ENCODE measurements around the gene STOX1. TPM values are rescaled to one million over a fixed set of nuclear protein-coding genes. Genes with fewer than 3 reads are reported as not detected.

STOX1 gene
- polyA plus RNA-seq, 4 donors: 9.1 to 13.1 (median 10.7) TPM

Other genes with a start within 250 kb of the STOX1 start
- gene CCAR1, start 106.3 kb upstream of the STOX1 start, polyA plus RNA-seq (ENCODE audit: insufficient read length in 4 of 4): 100 to 1,000 TPM; 127 to 238 (median 180) TPM
- gene DDX50, start 73.8 kb downstream of the STOX1 start, polyA plus RNA-seq (ENCODE audit: insufficient read length in 4 of 4): 10 to 100 TPM; 53.9 to 76.0 (median 64.2) TPM
- gene DDX21, start 128.6 kb downstream of the STOX1 start, polyA plus RNA-seq (ENCODE audit: insufficient read length in 4 of 4): 10 to 100 TPM; 48.4 to 60.8 (median 50.9) TPM
- gene KIFBP, start 161.3 kb downstream of the STOX1 start, polyA plus RNA-seq (ENCODE audit: insufficient read length in 4 of 4): 10 to 100 TPM; 30.4 to 36.7 (median 35.8) TPM

Data from left renal cortex interstitium (tissue), 4 donors.